Tibial nerve (tissue), 4 donors: Measurements from ENCODE around the gene CYP4F3. TPM values are rescaled to one million over a fixed set of nuclear protein-coding genes. Genes with fewer than 3 reads are reported as not detected.

Experiments
- DNase-seq, 2 donors: peaks; one replicate each; pipeline ENCODE4 v3.0.0-alpha.2; 2019; ENCODE audit warnings: low spot score in 2 of 2
- H3K27ac ChIP-seq, 4 donors: fragments of 200-600 bp; sonication (generic) in 3 of 4; one replicate each; pipeline ENCODE4 v1.5.1; 2017 to 2019; ENCODE audit warnings: mild to moderate bottlenecking in 1 of 4
- H3K27me3 ChIP-seq, 2 donors: fragments of 200-600 bp; sonication (generic) in 1 of 2; one replicate each; pipeline versions ENCODE4 v1.5.1 to v1.6.0; 2017 to 2019
- H3K36me3 ChIP-seq, 3 donors: fragments of 200-600 bp; sonication (generic); one replicate each; pipeline ENCODE4 v1.5.1; 2018 to 2019
- H3K4me1 ChIP-seq, 4 donors: fragments of 200-600 bp; sonication (generic) in 3 of 4; one replicate each; pipeline ENCODE4 v1.5.1; 2017 to 2019
- H3K4me3 ChIP-seq, 4 donors: fragments of 200-600 bp; sonication (generic) in 3 of 4; one replicate each; pipeline ENCODE4 v1.5.1; 2017 to 2019; ENCODE audit warnings: mild to moderate bottlenecking in 1 of 4, moderate library complexity in 1 of 4
- H3K9me3 ChIP-seq, 4 donors: fragments of 200-600 bp; sonication (generic) in 3 of 4; one replicate each; pipeline ENCODE4 v1.5.1; 2017 to 2019
- CTCF ChIP-seq, 5 experiments: fragments of 200-600 bp in 3 of 5; fragments of 450-650 bp in 2 of 5; sonication (generic) in 3 of 5; IDR thresholded peaks; one replicate each; pipeline ENCODE4 v1.5.1; 2016 to 2019; ENCODE audit warnings: antibody characterized with exemption in 5 of 5, mild to moderate bottlenecking in 3 of 5, moderate library complexity in 2 of 5
- EP300 ChIP-seq, 2 donors: sonication (generic); formaldehyde crosslinking; IDR thresholded peaks; one replicate each; pipeline ENCODE4 v1.6.1; 2017; ENCODE audit warnings: antibody characterized with exemption in 2 of 2, mild to moderate bottlenecking in 1 of 2
- POLR2A ChIP-seq, 2 donors: fragments of 450-650 bp; IDR thresholded peaks; one replicate each; pipeline ENCODE4 v1.6.1; 2017; ENCODE audit warnings: antibody characterized with exemption in 2 of 2, mild to moderate bottlenecking in 2 of 2, moderate library complexity in 2 of 2
- WGBS, 2 donors: methylation state at CpG; one replicate each; pipeline ENCODE4 v1.1.5; 2018; 5-methylcytosine and 5-hydroxymethylcytosine counted together
- total RNA-seq, 4 donors: library from RNA; depleted of rRNA; stranded (reverse); fragments of >200 nt; gene quantifications; one replicate each; pipeline ENCODE4 v1.1.0, GENCODE V29; 2016

CYP4F3 gene
- total RNA-seq, 4 donors from 2014 or later: 3.3 to 19.7 (median 13.0) TPM; not detected in 1

- H3K4me1 ChIP-seq: no peaks in the 10 kb centered on the region
- H3K36me3 ChIP-seq: peaks cover 0 to 86% (median 0%) of the 10 kb centered on the region in 3 donors
- peaks cover 0 to 20% (median 0%) of the 10 kb centered on the region in 4 donors for H3K9me3 ChIP-seq
- TF ChIP-seq CTCF (IDR thresholded peaks at IDR 0.05) (no peak), EP300 (IDR thresholded peaks at IDR 0.05) (no peak), POLR2A (IDR thresholded peaks at IDR 0.05) (no peak)
- 84 to 85% methylated on average over 10 of the region's 10 CpGs for WGBS, 2 donors
- H3K27me3 ChIP-seq: no peaks in the 10 kb centered on the region
- no peak for DNase-seq
- no peak overlapping the region for H3K4me3 ChIP-seq
- no peak overlapping the region for H3K27ac ChIP-seq
These were observed 42.7 kb downstream of the CYP4F3 start for GRCh38 chr19:15683411-15683810.

GRCh38 chr19:15684828-15685227 is 44.1 kb downstream of the CYP4F3 start:
- no peaks in the 10 kb centered on the region for H3K27me3 ChIP-seq
- no peak for DNase-seq
- peaks cover 0 to 34% (median 0%) of the 10 kb centered on the region in 4 donors for H3K9me3 ChIP-seq
- no peak overlapping the region for H3K4me3 ChIP-seq
- TF ChIP-seq CTCF (IDR thresholded peaks at IDR 0.05) (no peak), POLR2A (IDR thresholded peaks at IDR 0.05) (no peak), EP300 (IDR thresholded peaks at IDR 0.05) (no peak)
- no peaks in the 10 kb centered on the region for H3K4me1 ChIP-seq
- H3K27ac ChIP-seq: no peak overlapping the region
- WGBS, 2 donors: 38 to 42% methylated on average over 9 of the region's 9 CpGs
- peaks cover 0 to 79% (median 0%) of the 10 kb centered on the region in 3 donors for H3K36me3 ChIP-seq

GRCh38 chr19:15696654-15697194 is 56.0 kb downstream of the CYP4F3 start:
- peaks cover 0 to 10% (median 0%) of the 10 kb centered on the region in 4 donors for H3K9me3 ChIP-seq
- H3K27ac ChIP-seq: no peak overlapping the region
- WGBS, 2 donors: 79 to 82% methylated on average over 17 to 19 of the region's 19 CpGs
- no peaks in the 10 kb centered on the region for H3K27me3 ChIP-seq
- peaks cover 0 to 34% (median 0%) of the 10 kb centered on the region in 3 donors for H3K36me3 ChIP-seq
- no peak for DNase-seq
- no peak overlapping the region for H3K4me3 ChIP-seq
- TF ChIP-seq POLR2A (IDR thresholded peaks at IDR 0.05): no peak
- no peak for TF ChIP-seq CTCF (IDR thresholded peaks at IDR 0.05)
- no peak for TF ChIP-seq EP300 (IDR thresholded peaks at IDR 0.05)
- H3K4me1 ChIP-seq: no peaks in the 10 kb centered on the region

DNA sequence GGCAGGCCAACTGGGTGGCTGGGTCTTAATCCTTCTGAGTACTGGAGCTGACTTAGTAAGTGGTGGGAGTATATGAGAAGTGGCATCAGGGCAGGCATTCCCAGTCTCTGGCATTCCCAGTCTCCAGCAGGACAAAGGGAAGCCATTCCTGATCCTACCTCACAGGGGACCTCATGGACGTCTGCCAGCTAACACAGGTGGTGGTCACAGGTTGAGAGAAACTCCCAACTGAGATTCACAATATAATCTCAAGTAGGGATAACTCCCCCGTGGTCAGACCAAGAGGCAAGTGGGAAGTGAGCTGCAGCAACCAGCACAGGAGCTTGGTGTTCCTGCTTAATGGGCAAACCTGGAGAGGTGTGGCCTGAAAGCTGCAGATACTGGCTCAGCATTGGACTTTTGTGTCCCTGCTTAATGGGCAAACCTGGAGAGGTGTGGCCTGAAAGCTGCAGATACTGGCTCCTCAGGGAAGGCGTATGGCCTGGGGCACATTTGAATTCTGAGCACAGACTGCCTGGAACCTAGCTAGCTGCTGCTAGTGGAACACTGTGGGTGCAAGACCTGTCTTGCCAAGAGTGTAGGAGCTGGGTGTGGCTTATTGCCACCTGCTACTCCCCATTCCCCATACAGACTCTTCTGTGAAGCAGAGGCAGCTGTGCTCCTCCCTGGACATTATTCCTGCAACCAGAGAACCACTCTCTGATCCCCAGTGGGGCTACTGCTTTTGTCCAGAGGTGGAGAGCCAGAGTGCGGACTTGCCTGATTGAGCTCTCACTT is 61.2 kb downstream of the CYP4F3 start:
- Histone ChIP-seq H3K27me3 (no peaks in the 10 kb centered on the region), H3K4me3 (no peak overlapping the region), H3K27ac (no peak overlapping the region), H3K9me3 (peaks cover 0 to 22% (median 0%) of the 10 kb centered on the region in 4 donors), H3K36me3 (peaks cover 0 to 27% (median 0%) of the 10 kb centered on the region in 3 donors), H3K4me1 (peaks cover 0 to 10% (median 0%) of the 10 kb centered on the region in 4 donors)
- WGBS, 2 donors: 72 to 80% methylated on average over 3 to 4 of the region's 4 CpGs
- DNase-seq: no peak
- TF ChIP-seq CTCF (IDR thresholded peaks at IDR 0.05) (no peak), EP300 (IDR thresholded peaks at IDR 0.05) (no peak), POLR2A (IDR thresholded peaks at IDR 0.05) (no peak)

GRCh38 chr19:15702534-15702930 is 61.8 kb downstream of the CYP4F3 start:
- Histone ChIP-seq H3K36me3 (peaks cover 0 to 21% (median 0%) of the 10 kb centered on the region in 3 donors), H3K4me3 (no peak overlapping the region), H3K27me3 (no peaks in the 10 kb centered on the region), H3K9me3 (peaks cover 0 to 22% (median 0%) of the 10 kb centered on the region in 4 donors), H3K4me1 (peaks cover 0 to 10% (median 0%) of the 10 kb centered on the region in 4 donors), H3K27ac (no peak overlapping the region)
- TF ChIP-seq CTCF (IDR thresholded peaks at IDR 0.05) (no peak), EP300 (IDR thresholded peaks at IDR 0.05) (peak in 1 of 2 donors; percentile 41)
- WGBS, 2 donors: 2 to 5% methylated on average over 5 to 6 of the region's 7 CpGs
- peak; percentile 75 to 85 for DNase-seq
